ENCODE results near the gene RHOA.

DNA sequence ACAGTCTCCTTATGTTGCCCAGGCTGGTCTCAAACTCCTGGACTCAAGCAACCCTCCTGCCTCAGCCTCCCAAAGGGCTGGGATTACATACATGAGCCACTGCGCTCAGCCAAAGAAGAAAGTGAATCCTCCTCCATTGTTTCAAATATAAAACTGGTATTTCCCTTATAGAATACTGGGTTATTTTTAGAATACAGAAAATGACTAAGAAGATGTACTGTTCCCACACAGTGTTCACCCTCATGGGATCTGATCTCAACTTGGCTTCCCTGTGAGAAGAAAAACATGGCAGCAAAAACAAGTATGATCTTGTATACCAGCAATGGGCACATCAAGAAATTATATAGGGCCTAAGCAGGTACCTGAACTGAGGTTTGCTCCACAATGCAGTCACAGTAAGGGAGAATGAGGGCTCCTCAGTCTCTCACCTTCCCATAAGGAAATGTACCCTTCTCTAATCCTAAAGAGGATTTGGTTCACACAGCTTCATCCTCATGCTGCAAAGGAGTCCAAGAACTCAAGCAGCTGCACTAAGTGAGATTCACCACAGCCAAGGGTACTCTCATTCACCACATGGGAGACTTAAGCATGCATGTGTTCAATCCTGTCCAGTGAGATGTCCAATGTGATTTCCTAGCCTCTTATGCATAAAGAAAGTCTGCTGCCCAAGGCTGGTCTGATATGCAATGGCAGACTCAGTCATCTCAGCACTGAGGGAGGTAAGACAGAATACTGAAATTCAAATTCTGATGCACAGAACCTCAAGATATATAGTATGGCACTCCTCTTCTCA, 97.7 kb downstream of the RHOA start:
- TF ChIP-seq POLR2A (IDR thresholded peaks at IDR 0.05; ENCODE audit: low read depth, low read length) (no peak), POLR2AphosphoS5 (IDR thresholded peaks at IDR 0.05; ENCODE audit: low read depth, low read length) (no peak), TAF1 (IDR thresholded peaks at IDR 0.05; ENCODE audit: low read depth, low read length) (no peak), POU2F2 (IDR thresholded peaks at IDR 0.05; ENCODE audit: low read depth, low read length) (no peak), SPI1 (IDR thresholded peaks at IDR 0.05; ENCODE audit: low read depth, low read length) (no peak)

All from GM12891 (cell line).